WTC11 (cell line): Measurements from ENCODE around the gene DAD1. TPM values are rescaled to one million over a fixed set of nuclear protein-coding genes. Genes with fewer than 3 reads are reported as not detected.

ENCODE experiments used
- ATAC-seq: fragments of 200-7000 bp; cut with Tn5 transposase; 2 replicates; pipeline ENCODE4 v1.10.0; 2021; ENCODE audit warnings: mild to moderate bottlenecking, moderate library complexity
- CTCF ChIA-PET: fragments of 300-600 bp; sonication (Branson Sonifier 250); formaldehyde crosslinking; loops from one replicate; lab custom pipeline; 2021; ENCODE audit warnings: antibody characterized with exemption; lab: Charles Lee
- POLR2A ChIA-PET: fragments of 350-600 bp; sonication (Branson Sonifier 250); formaldehyde crosslinking; loops from one replicate; lab custom pipeline; 2021; ENCODE audit warnings: antibody characterized with exemption; lab: Charles Lee
- DNase-seq: peaks from one replicate; pipeline ENCODE4 v3.0.0; 2021; ENCODE audit warnings: low spot score
- H3K27ac Mint-ChIP-seq: 2 replicates; pipeline ENCODE4 v1.8.0; 2021; ENCODE audit warnings: mixed read lengths
- H3K27me3 Mint-ChIP-seq: 2 replicates; pipeline ENCODE4 v1.8.0; 2021; ENCODE audit warnings: low read depth, mild to moderate bottlenecking, moderate library complexity, mixed read lengths
- H3K36me3 Mint-ChIP-seq: 2 replicates; pipeline ENCODE4 v1.8.0; 2021; ENCODE audit warnings: mixed read lengths
- H3K4me1 Mint-ChIP-seq: 2 replicates; pipeline ENCODE4 v1.8.0; 2022; ENCODE audit warnings: mixed read lengths
- H3K4me3 Mint-ChIP-seq: 2 replicates; pipeline ENCODE4 v1.8.0; 2021; ENCODE audit warnings: mild to moderate bottlenecking, moderate library complexity, mixed read lengths
- H3K9me3 Mint-ChIP-seq: 2 replicates; pipeline ENCODE4 v1.8.0; 2021; ENCODE audit warnings: mixed read lengths
- AR ChIP-seq: fragments of 250-450 bp; sonication (Bioruptor Pico); IDR thresholded peaks from 2 replicates; pipeline ENCODE4 v1.9.0; 2021; ENCODE audit warnings: mild to moderate bottlenecking
- CBFB ChIP-seq: sonication (generic); formaldehyde crosslinking; IDR thresholded peaks from 2 replicates; pipeline ENCODE4 v1.8.1; 2022; ENCODE audit warnings: mild to moderate bottlenecking, low read depth, missing genetic modification reagents
- FOXP1 ChIP-seq: sonication (generic); formaldehyde crosslinking; IDR thresholded peaks from 2 replicates; pipeline ENCODE4 v1.8.0; 2022; ENCODE audit warnings: missing genetic modification reagents, mild to moderate bottlenecking, moderate library complexity, borderline replicate concordance
- HMGXB4 ChIP-seq: sonication (generic); formaldehyde crosslinking; IDR thresholded peaks from 2 replicates; pipeline ENCODE4 v1.8.1; 2023; ENCODE audit warnings: mild to moderate bottlenecking, moderate library complexity, missing genetic modification reagents
- JUN ChIP-seq: sonication (generic); formaldehyde crosslinking; IDR thresholded peaks from 2 replicates; pipeline ENCODE4 v1.8.0; 2023; ENCODE audit warnings: mild to moderate bottlenecking, missing genetic modification reagents
- TEAD1 ChIP-seq: sonication (generic); formaldehyde crosslinking; IDR thresholded peaks from 2 replicates; pipeline ENCODE4 v1.8.0; 2022; ENCODE audit warnings: mild to moderate bottlenecking, missing genetic modification reagents
- ZNF423 ChIP-seq: fragments of 250-450 bp; sonication (Bioruptor Pico); IDR thresholded peaks from 2 replicates; pipeline ENCODE4 v2.1.2; 2022; ENCODE audit warnings: mild to moderate bottlenecking, moderate library complexity
- ZNF532 ChIP-seq: fragments of 250-450 bp; sonication (Bioruptor Pico); IDR thresholded peaks from 2 replicates; pipeline ENCODE4 v1.9.0; 2021; ENCODE audit warnings: mild to moderate bottlenecking, borderline replicate concordance
- total RNA-seq: library from RNA; stranded (reverse); gene quantifications from 3 replicates; pipeline ENCODE4 v1.2.3, GENCODE V29; 2021
- TF ChIP-seq, protein P1 (sequence below): fragments of 200-600 bp; IDR thresholded peaks from 2 replicates; pipeline ENCODE4 v1.8.0; 2022; ENCODE audit warnings: antibody characterized with exemption
- TF ChIP-seq, protein P2 (sequence below): sonication (generic); formaldehyde crosslinking; IDR thresholded peaks from 2 replicates; pipeline ENCODE4 v1.8.1; 2022; ENCODE audit warnings: low read depth, missing genetic modification reagents, borderline replicate concordance

DAD1 gene
- total RNA-seq, 1 experiment from 2014 or later = 125 TPM

GRCh38 chr14:22551605-22551997 is 37.4 kb downstream of the DAD1 start (continued):
- TF ChIP-seq ZNF532 = no peak

DNA sequence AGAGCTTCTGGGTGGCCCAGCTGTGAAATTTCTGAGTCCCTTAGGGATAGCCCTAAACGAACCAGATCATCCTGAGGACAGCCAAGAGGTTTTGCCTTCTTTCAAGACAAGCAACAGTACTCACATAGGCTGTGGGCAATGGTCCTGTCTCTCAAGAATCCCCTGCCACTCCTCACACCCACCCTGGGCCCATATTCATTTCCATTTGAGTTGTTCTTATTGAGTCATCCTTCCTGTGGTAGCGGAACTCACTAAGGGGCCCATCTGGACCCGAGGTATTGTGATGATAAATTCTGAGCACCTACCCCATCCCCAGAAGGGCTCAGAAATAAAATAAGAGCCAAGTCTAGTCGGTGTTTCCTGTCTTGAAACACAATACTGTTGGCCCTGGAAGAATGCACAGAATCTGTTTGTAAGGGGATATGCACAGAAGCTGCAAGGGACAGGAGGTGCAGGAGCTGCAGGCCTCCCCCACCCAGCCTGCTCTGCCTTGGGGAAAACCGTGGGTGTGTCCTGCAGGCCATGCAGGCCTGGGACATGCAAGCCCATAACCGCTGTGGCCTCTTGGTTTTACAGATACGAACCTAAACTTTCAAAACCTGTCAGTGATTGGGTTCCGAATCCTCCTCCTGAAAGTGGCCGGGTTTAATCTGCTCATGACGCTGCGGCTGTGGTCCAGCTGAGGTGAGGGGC is 38.9 kb downstream of the DAD1 start:
- POLR2A ChIA-PET = no interaction called here
- CTCF ChIA-PET = interaction anchor here (1.2 to 4.0 kb wide), 5 partner anchors 10 to 572 kb away, joined by 3 to 35 read pairs (median 9); no protein-coding TSS in a partner anchor
- H3K27me3 Mint-ChIP-seq = no peaks in the 10 kb centered on the region
- DNase-seq (no peak), ATAC-seq (no peak; the same call in 1 of the 2 replicates)
- no peaks in the 10 kb centered on the region for H3K36me3 Mint-ChIP-seq
- no peak overlapping the region for H3K4me3 Mint-ChIP-seq
- peak overlapping the region; percentile 50; the same call in 1 of the 2 replicates for H3K27ac Mint-ChIP-seq
- peaks cover 57% of the 10 kb centered on the region for H3K4me1 Mint-ChIP-seq
- no peaks in the 10 kb centered on the region for H3K9me3 Mint-ChIP-seq
- TF ChIP-seq JUN (no peak), CBFB (CRISPR knock-in tag) (no peak), FOXP1 (CRISPR knock-in tag) (no peak), ZNF423 (CRISPR knock-in tag) (no peak), TEAD1 (CRISPR knock-in tag) (no peak)

DNA sequence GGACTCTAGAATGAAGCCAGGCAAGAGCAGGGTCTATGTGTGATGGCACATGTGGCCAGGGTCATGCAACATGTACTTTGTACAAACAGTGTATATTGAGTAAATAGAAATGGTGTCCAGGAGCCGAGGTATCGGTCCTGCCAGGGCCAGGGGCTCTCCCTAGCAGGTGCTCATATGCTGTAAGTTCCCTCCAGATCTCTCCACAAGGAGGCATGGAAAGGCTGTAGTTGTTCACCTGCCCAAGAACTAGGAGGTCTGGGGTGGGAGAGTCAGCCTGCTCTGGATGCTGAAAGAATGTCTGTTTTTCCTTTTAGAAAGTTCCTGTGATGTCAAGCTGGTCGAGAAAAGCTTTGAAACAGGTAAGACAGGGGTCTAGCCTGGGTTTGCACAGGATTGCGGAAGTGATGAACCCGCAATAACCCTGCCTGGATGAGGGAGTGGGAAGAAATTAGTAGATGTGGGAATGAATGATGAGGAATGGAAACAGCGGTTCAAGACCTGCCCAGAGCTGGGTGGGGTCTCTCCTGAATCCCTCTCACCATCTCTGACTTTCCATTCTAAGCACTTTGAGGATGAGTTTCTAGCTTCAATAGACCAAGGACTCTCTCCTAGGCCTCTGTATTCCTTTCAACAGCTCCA is 39.6 kb downstream of the DAD1 start:
- H3K4me1 Mint-ChIP-seq = peaks cover 57% of the 10 kb centered on the region
- H3K4me3 Mint-ChIP-seq = no peak overlapping the region

More for the DNA sequence above, 39.6 kb downstream of the DAD1 start:
- Mint-ChIP-seq H3K36me3 (no peaks in the 10 kb centered on the region), H3K27ac (peak overlapping the region; percentile 50; the same call in 1 of the 2 replicates), H3K27me3 (no peaks in the 10 kb centered on the region), H3K9me3 (no peaks in the 10 kb centered on the region)
- CTCF ChIA-PET = interaction anchor here (1.2 to 4.0 kb wide), 5 partner anchors 10 to 571 kb away, joined by 3 to 35 read pairs (median 9); no protein-coding TSS in a partner anchor
- DNase-seq (no peak), ATAC-seq (no peak)
- TF ChIP-seq, protein P1, sequence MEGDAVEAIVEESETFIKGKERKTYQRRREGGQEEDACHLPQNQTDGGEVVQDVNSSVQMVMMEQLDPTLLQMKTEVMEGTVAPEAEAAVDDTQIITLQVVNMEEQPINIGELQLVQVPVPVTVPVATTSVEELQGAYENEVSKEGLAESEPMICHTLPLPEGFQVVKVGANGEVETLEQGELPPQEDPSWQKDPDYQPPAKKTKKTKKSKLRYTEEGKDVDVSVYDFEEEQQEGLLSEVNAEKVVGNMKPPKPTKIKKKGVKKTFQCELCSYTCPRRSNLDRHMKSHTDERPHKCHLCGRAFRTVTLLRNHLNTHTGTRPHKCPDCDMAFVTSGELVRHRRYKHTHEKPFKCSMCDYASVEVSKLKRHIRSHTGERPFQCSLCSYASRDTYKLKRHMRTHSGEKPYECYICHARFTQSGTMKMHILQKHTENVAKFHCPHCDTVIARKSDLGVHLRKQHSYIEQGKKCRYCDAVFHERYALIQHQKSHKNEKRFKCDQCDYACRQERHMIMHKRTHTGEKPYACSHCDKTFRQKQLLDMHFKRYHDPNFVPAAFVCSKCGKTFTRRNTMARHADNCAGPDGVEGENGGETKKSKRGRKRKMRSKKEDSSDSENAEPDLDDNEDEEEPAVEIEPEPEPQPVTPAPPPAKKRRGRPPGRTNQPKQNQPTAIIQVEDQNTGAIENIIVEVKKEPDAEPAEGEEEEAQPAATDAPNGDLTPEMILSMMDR = no peak
- TF ChIP-seq HMGXB4 (no peak), AR (no peak)
- TF ChIP-seq, protein P2, sequence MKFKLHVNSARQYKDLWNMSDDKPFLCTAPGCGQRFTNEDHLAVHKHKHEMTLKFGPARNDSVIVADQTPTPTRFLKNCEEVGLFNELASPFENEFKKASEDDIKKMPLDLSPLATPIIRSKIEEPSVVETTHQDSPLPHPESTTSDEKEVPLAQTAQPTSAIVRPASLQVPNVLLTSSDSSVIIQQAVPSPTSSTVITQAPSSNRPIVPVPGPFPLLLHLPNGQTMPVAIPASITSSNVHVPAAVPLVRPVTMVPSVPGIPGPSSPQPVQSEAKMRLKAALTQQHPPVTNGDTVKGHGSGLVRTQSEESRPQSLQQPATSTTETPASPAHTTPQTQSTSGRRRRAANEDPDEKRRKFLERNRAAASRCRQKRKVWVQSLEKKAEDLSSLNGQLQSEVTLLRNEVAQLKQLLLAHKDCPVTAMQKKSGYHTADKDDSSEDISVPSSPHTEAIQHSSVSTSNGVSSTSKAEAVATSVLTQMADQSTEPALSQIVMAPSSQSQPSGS = no peak
- POLR2A ChIA-PET = no interaction called here
